HG03139 (cell line): ENCODE measurements around the gene CATSPERD.
"Not testable (repeated sequence)": the region's sequence is repeated elsewhere in the genome, so short reads cannot be mapped to it uniquely, and the experiment has no call there.

ENCODE experiments used
- ATAC-seq: cut with Tn5 transposase; IDR thresholded peaks from one replicate; pipeline ENCODE4 v1.9.1; 2021; ENCODE audit not compliant: unreplicated experiment

Gene CATSPERD

DNA sequence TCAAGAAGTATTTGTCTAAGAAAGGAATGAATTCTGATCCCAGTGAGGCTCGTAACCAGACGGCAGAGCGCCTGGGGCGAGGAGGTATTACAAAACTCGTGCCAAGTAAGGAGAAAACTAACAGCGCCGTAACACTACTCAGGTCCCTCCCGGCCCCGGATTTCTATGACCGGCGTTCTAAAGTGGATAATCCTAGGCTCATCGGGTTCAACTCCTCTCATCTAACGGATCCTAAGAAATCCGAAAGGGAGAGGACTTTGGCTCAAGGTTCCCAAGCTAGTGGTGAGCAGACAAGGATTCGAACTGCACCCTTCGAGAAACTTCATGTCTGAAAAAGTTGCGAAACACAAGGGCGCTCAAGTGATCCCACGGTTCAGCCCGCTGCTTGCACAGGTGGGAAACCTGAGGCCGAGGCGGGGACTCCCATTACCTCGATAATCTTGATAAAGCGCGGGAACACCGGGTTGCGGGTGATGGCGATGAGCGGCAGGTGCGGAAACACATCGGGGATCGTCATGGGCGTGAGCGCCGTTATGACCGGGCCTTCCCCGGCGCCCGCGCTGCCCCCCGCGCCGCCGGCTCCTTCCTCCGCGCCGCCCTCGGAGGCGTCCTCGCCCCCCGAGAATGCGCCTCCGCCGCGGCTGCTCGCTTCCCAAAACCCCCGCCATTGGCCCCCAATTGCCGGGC, 1.0 kb upstream of the CATSPERD start:
- no peak for ATAC-seq

DNA sequence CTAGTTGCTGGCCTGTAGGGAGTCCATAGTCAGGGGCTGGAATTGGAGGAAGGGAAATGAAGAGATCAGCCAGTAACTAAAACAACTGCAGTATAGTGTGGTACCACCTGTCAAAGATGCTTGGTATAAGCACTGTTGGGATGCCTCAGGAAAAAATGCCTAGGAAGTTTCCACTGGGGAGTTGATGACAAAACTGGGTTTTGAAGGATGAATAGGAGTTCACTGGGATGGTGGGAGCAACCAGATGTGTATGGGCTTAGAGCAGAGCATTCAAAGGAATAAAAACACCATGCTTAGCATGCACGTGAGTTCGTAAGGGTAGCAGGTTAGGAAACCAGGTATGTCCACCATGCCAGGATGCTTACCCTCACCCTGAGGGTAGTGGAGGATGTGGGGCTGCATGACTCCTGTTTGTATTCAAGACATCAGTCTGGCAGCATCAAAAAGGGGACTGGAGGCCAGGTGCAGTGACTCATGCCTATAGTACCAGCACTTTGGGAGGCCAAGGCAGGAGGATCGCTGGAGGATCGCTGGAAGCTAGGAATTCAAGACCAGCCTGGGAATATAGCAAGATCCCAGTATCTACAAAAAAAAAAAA, 7.1 kb downstream of the CATSPERD start:
- no peak for ATAC-seq

GRCh38 chr19:5733172-5733571, 12.7 kb downstream of the CATSPERD start:
- not testable (repeated sequence) for ATAC-seq

- ATAC-seq, result no peak
These were observed 18.0 kb downstream of the CATSPERD start for GRCh38 chr19:5738423-5738822.

GRCh38 chr19:5742051-5742450, 21.6 kb downstream of the CATSPERD start:
- no peak for ATAC-seq

DNA sequence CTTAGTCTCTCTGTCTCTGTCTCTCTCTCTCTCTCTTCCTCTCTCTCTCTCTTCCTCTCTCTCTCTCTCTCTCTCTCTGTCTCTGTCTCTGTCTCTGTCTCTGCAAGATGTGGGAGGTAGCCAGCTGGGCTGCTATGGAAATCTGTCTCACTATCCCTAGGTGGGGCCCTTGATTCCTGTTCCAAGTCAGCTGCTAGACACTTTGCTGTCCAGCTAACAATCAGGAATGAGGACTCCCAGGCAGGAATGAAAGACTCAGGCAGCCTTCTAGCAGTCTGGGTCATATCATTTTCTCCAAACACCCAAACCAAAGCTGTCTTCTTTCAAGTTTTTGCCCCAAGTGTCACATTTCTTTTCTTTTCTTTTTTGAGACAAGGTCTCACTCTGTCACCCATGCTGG, 23.2 kb downstream of the CATSPERD start:
- no peak for ATAC-seq

- not testable (repeated sequence) for ATAC-seq
These were observed 24.6 kb downstream of the CATSPERD start for GRCh38 chr19:5744999-5745398.

DNA sequence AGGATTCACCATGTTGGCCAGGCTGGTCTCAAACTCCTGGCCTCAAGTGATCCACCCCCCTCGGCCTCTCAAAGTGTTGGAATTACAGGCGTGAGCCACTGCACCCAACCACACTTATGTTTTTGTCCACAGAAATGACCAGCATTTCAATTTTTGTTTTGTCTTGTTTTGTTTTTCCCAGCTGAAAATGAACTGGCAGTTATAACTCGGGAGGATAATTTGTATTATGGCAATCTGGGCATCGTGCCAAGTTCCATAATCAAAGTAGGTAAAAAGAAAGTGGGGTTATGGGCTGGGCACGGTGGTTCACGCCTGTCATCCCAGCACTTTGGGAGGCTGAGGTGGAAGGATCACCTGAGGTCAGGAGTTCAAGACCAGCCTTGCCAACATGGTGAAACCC, 28.5 kb downstream of the CATSPERD start:
- not testable (repeated sequence) for ATAC-seq

- ATAC-seq, result no peak
These were observed 29.1 kb downstream of the CATSPERD start for GRCh38 chr19:5749505-5749904.

DNA sequence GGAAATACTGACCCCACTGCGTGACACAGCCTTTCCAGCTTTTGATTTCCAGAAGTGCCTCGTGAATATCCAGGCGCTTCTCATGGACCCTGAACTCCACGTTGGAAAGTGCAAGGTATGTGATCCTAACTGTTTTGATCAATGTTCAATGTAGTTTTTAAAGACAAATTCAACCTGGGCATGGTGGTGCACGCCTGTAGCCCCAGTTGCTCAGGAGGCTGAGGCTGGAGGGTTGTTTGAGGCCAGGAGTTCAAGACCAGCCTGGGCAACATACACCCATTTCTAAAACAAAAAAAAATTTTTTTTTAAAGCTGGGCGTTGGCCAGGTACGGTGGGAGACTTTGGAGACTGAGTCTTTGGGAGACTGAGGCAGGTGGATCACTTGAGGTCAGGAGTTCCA, 31.3 kb downstream of the CATSPERD start:
- no peak for ATAC-seq

- ATAC-seq, result no peak
These were observed 33.3 kb downstream of the CATSPERD start for GRCh38 chr19:5753743-5754142.

DNA sequence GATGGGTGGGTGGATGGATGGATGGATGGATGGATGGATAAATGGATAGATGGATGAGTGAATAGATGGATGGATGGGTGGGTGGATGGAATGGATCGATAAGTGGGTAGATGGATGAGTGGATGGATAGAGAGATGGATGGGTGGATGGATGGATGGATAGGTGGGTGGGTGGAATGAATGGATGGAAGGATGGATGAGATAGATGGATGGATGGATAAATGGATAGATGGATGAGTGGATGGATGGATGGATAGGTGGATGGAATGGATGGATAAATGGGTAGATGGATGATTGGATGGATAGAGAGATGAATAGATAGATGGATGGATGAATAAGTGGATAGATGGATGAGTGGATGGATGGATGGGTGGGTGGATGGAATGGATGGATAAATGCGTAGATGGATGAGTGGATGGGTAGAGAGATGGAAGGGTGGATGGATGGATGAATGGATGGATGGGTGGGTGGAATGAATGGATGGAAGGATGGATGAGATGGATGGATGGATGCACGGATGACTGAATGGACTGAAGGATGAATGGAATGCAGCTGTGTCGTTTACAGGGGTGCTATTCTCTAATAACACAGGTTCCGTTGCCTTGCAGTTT, 42.3 kb downstream of the CATSPERD start:
- ATAC-seq, result no peak

- ATAC-seq, result no peak
These were observed 44.8 kb downstream of the CATSPERD start for GRCh38 chr19:5765220-5765619.

DNA sequence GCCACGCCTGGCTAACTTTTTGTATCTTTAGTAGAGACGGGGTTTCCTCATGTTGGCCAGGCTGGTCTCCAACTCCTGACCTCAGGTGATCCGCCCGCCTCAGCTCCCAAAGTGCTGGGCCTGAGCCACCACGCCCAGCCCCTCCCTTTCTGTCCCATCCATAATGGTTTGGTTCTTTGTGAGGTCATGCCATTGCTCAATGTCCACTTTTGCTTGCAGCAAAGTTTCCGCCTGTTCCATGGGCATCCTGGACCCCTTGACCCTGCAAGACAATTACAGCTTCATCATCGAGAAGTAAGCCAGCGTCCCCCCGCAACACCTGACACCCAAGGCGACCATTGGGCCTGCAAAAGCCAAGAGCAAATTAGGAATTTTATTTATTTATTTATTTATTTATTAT, 47.5 kb downstream of the CATSPERD start:
- no peak for ATAC-seq

DNA sequence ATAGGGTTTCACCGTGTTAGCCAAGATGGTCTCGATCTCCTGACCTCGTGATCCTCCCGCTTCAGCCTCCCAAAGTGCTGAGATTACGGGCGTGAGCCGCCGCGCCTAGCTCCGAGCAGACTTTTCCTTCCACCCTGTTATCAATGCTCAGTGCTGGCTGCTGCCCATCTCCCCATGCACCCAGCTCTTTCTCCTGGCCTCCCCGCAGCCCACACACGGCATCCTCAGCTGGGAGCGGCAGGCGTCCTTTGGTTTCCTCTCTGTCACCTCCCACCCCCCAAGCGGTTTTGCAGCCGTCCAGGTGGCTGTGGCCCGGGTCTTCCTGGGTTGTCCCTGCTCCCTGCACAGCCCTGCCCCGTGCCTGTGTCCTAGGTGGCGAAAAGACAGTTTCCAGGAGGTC, 52.0 kb downstream of the CATSPERD start:
- ATAC-seq, result no peak

DNA sequence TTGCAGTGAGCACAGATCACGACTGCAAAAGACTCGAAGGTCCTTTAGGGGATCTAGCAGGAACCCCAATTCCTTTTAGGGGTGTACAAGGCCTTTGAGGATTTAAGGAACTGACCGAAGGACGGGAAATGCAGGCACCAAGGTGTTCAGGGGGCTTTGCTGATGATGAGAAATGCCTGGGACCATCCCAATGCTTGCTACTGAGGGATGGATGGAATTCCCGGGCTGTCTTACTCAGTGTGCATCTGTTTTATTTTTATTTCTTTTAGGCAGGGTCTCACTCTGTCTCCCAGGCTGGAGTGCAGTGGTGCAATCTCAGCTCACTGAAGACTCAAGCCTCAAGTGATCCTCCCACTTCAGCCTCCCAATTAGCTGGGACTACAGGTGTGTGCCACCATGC, 52.8 kb downstream of the CATSPERD start:
- ATAC-seq, result no peak

DNA sequence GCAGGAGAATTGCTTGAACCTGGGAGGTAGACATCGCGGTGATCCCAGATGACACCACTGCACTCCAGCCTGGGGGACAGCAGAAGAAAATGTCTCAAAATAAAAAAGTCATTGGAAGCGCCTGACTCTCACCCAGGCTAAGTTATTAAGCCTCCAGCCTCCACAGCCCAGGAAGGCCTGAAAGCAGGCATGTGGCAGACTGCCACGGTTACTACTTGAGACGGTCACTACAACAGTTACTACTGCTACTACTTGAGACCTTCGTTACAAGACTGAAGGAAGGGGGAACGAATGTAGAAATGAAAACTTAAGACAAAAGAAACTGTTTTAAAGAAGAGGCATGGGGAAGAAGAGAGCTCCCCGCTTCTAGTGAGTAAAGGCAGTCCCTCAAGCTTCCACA, 54.5 kb downstream of the CATSPERD start:
- no peak for ATAC-seq

DNA sequence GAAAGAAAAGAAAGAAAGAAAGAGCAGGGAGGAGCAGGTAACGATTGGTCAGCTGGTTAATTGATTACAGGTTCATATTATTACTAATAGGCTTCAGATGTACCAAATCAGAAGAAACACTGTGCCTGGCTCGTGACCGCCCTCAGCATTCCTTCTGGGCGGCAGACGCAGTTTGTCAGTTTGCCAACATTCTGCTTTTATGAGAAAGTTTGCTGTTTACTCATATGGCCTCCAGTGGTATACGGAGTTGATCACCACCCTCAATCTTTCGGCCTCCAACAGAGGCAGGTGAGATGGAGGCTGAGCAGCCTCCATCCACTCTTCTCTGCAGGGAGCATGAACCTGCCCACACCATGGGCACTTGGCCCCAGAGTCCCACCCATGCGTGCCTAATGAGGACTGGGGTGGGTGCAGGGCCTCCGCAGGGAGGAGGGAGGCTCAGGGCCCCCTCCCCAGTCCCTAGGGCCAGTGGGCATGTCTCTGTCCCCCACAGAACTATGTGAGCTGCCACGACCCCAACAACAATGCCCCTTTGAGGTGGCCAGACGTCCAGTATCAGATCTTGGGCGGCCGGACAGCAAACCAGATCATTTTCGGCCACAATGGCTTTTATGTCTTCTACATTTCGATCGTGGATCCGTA, 55.4 kb downstream of the CATSPERD start:
- no peak for ATAC-seq

DNA sequence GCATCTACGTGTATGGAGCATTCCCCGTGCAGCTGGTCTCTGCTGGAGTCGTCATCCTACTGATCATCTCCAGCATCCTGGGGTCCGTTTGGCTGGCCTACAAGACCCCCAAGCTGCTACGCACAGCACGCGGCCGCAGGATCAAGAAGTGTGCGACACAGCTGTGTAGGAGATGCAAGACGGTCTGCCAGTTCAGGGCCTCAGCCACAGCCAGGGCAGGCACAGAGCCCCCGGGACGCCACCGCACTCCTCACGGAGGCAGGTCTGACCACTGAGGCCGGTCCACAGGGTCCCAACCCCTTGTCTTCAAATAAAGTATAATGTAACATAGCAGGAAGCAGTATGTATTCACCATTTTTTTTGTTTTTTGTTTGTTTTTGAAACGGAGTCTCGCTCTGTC, 58.0 kb downstream of the CATSPERD start:
- ATAC-seq, result no peak

- not testable (repeated sequence) for ATAC-seq
These were observed 60.5 kb downstream of the CATSPERD start for GRCh38 chr19:5780916-5781315.

DNA sequence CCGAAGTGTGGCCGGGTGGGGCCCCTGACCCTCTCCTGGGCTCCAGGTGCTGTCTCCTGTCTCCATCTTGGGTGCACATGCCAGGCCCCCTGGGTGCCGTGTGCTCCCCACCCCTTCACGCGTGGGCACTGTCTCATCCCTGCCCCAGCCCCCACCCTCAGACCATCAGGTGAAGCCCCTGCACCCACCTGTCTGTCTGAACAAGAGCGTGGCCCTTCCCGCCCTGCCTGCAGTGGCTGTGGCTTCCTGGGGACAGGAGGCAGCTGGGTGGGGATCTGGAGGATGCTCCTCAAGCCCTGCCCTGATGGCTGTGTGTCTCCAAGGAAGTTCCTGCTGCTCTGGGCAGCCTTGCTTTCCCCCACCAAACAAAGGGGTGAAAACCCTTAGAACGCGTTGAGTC, 61.9 kb downstream of the CATSPERD start:
- no peak for ATAC-seq
